ENCODE measurements around the gene CASR.

GRCh38 chr3:122227036-122227781, 43.7 kb downstream of the CASR start:
- no peak for TF ChIP-seq CTCF (IDR thresholded peaks at IDR 0.05)
- no peak for TF ChIP-seq ZFX (IDR thresholded peaks at IDR 0.05; ENCODE audit: borderline replicate concordance)

All from 22Rv1 (cell line).